Measurements from ENCODE around the gene TMBIM4.

TMBIM4 gene

GRCh38 chr12:66149702-66150398 is 19.9 kb downstream of the TMBIM4 start:
- TF ChIP-seq ZFX (IDR thresholded peaks at IDR 0.05) (no peak), CTCF (conservative IDR thresholded peaks at IDR 0.05) (peak; percentile 19; the same call in 1 of the 2 replicates)
- H3K27ac ChIP-seq, result no peak overlapping the region

GRCh38 chr12:66144791-66145754 is 24.7 kb downstream of the TMBIM4 start:
- H3K27ac ChIP-seq, result no peak overlapping the region
- TF ChIP-seq ZFX (IDR thresholded peaks at IDR 0.05) (no peak), CTCF (conservative IDR thresholded peaks at IDR 0.05) (peak; percentile 89)

- no peak overlapping the region for H3K27ac ChIP-seq
- TF ChIP-seq CTCF (conservative IDR thresholded peaks at IDR 0.05), result no peak
- no peak for TF ChIP-seq ZFX (IDR thresholded peaks at IDR 0.05)
Measured at GRCh38 chr12:66143868-66144267, 25.9 kb downstream of the TMBIM4 start.

GRCh38 chr12:66142826-66143225 is 27.0 kb downstream of the TMBIM4 start:
- no peak for TF ChIP-seq CTCF (conservative IDR thresholded peaks at IDR 0.05)
- no peak for TF ChIP-seq ZFX (IDR thresholded peaks at IDR 0.05)
- H3K27ac ChIP-seq, result no peak overlapping the region

GRCh38 chr12:66141299-66141698 is 28.5 kb downstream of the TMBIM4 start:
- TF ChIP-seq ZFX (IDR thresholded peaks at IDR 0.05) (no peak), CTCF (conservative IDR thresholded peaks at IDR 0.05) (no peak)
- H3K27ac ChIP-seq, result no peak overlapping the region

- no peak overlapping the region for H3K27ac ChIP-seq
- TF ChIP-seq ZFX (IDR thresholded peaks at IDR 0.05), result no peak
- no peak for TF ChIP-seq CTCF (conservative IDR thresholded peaks at IDR 0.05)
Measured at GRCh38 chr12:66140731-66141130, 29.1 kb downstream of the TMBIM4 start.

GRCh38 chr12:66139328-66139727 is 30.5 kb downstream of the TMBIM4 start:
- no peak for TF ChIP-seq ZFX (IDR thresholded peaks at IDR 0.05)
- no peak for TF ChIP-seq CTCF (conservative IDR thresholded peaks at IDR 0.05)
- H3K27ac ChIP-seq, result no peak overlapping the region

Measured in C4-2B (cell line).